Endothelial cell of umbilical vein (primary cell): ENCODE results near the gene DRC7. TPM values are rescaled to one million over a fixed set of nuclear protein-coding genes. Genes with fewer than 3 reads are reported as not detected.

ENCODE experiments used
- BruUV-seq: library from RNA; stranded (reverse); fragments of 400-500 nt; replicated peaks from 2 replicates; lab custom pipeline; 2021; lab: Mats Ljungman, UMichigan
- CTCF ChIA-PET: fragments of 300-600, 350-600 bp; sonication (Branson Sonifier 250); formaldehyde crosslinking; loops from one replicate; lab custom pipeline; 2021; ENCODE audit warnings: antibody characterized with exemption, inconsistent platforms; lab: Charles Lee
- POLR2A ChIA-PET: fragments of 300-600, 350-600 bp; sonication (Branson Sonifier 250); formaldehyde crosslinking; loops from one replicate; lab custom pipeline; 2021; ENCODE audit warnings: antibody characterized with exemption, inconsistent platforms; lab: Charles Lee
- DNase-seq: peaks from one replicate; pipeline ENCODE4 v3.0.0-alpha.2; 2011; ENCODE audit warnings: low read depth, low spot score
- FAIRE-seq: peaks from 2 replicates; lab custom pipeline; 2011; peaks lifted over from hg19 to GRCh38; lab: Jason Lieb, UNC
- H2AFZ ChIP-seq: 2 replicates; pipeline ENCODE4 v1.6.0; 2012; ENCODE audit warnings: low read depth, low read length, control low read depth, inconsistent platforms
- H3K27ac ChIP-seq: 2 replicates; pipeline ENCODE4 v1.5.1; 2011; ENCODE audit warnings: low read depth, mild to moderate bottlenecking, control low read depth, low read length, moderate library complexity; ENCODE audit not compliant: insufficient read depth
- H3K27me3 ChIP-seq, 2 experiments: 2 replicates each; pipeline versions ENCODE4 v1.6.0 to v1.6.1; 2011; ENCODE audit warnings: low read length in 2 of 2, mixed read lengths in 1 of 2; ENCODE audit not compliant: control insufficient read depth in 2 of 2, insufficient read depth in 2 of 2
- H3K36me3 ChIP-seq, 2 experiments: 2 replicates in 1 of 2; 3 replicates in 1 of 2; pipeline ENCODE4 v1.5.1; 2011; ENCODE audit warnings: low read length in 2 of 2, mild to moderate bottlenecking in 1 of 2, moderate library complexity in 1 of 2; ENCODE audit not compliant: control insufficient read depth in 2 of 2, insufficient read depth in 2 of 2; ENCODE audit errors: extremely low read depth in 1 of 2
- H3K4me1 ChIP-seq: 3 replicates; pipeline ENCODE4 v1.5.1; 2011; ENCODE audit warnings: mild to moderate bottlenecking, low read length; ENCODE audit not compliant: control insufficient read depth, insufficient read depth; ENCODE audit errors: extremely low read depth
- H3K4me2 ChIP-seq: 2 replicates; pipeline ENCODE4 v1.6.1; 2011; ENCODE audit warnings: low read length, control low read depth, mixed read lengths; ENCODE audit not compliant: insufficient read depth
- H3K4me3 ChIP-seq, 3 experiments: fragments of 200-600 bp in 1 of 3; sonication (generic), shearing (Covaris generic) in 1 of 3; replicated peaks in 1 of 3; 2 replicates each; pipeline ENCODE4 v1.5.1; 2011 to 2016; ENCODE audit warnings: control low read depth in 3 of 3, low read length in 3 of 3, mild to moderate bottlenecking in 2 of 3, inconsistent platforms in 1 of 3, low read depth in 1 of 3, moderate library complexity in 1 of 3; ENCODE audit not compliant: insufficient read depth in 1 of 3
- H3K79me2 ChIP-seq: 2 replicates; pipeline ENCODE4 v1.6.0; 2012; ENCODE audit warnings: low read length, inconsistent platforms; ENCODE audit not compliant: control insufficient read depth, insufficient read depth
- H3K9ac ChIP-seq: replicated peaks from 2 replicates; pipeline ENCODE3; 2011; ENCODE audit warnings: low read length, control low read depth; ENCODE audit not compliant: insufficient read depth; ENCODE audit errors: extremely low read depth
- H3K9me1 ChIP-seq: replicated peaks from 3 replicates; pipeline ENCODE4 v1.6.0; 2011; ENCODE audit warnings: mild to moderate bottlenecking, low read length; ENCODE audit not compliant: control insufficient read depth, insufficient read depth; ENCODE audit errors: extremely low read depth
- H3K9me3 ChIP-seq: replicated peaks from 2 replicates; pipeline ENCODE4 v1.5.1; 2012; ENCODE audit warnings: low read length, inconsistent platforms; ENCODE audit not compliant: control insufficient read depth, insufficient read depth
- H4K20me1 ChIP-seq: replicated peaks from 2 replicates; pipeline ENCODE3; 2011; ENCODE audit warnings: mild to moderate bottlenecking, low read length; ENCODE audit not compliant: control insufficient read depth, insufficient read depth; ENCODE audit errors: extremely low read depth
- EZH2 ChIP-seq: IDR thresholded peaks from 2 replicates; pipeline ENCODE4 v1.6.1; 2012; ENCODE audit warnings: borderline replicate concordance, low read depth, mild to moderate bottlenecking, moderate library complexity, low read length, inconsistent platforms; ENCODE audit not compliant: severe bottlenecking
- FOS ChIP-seq: IDR thresholded peaks from 2 replicates; pipeline ENCODE4 v1.6.1; 2011; ENCODE audit warnings: mild to moderate bottlenecking, low read length, moderate library complexity, borderline replicate concordance; ENCODE audit not compliant: insufficient read depth
- GATA2 ChIP-seq: IDR thresholded peaks from 2 replicates; pipeline ENCODE4 v1.7.0; 2011; ENCODE audit warnings: low read depth, mild to moderate bottlenecking, moderate library complexity, mixed read lengths, low read length; ENCODE audit not compliant: insufficient read length, insufficient read depth
- JUN ChIP-seq: IDR thresholded peaks from 2 replicates; pipeline ENCODE4 v1.6.1; 2011; ENCODE audit warnings: borderline replicate concordance, low read depth; ENCODE audit not compliant: insufficient read length, insufficient read depth
- MYC ChIP-seq: IDR thresholded peaks from one replicate; pipeline ENCODE4 v1.6.1; 2011; ENCODE audit warnings: mild to moderate bottlenecking, low read depth, low read length
- POLR2A ChIP-seq: IDR thresholded peaks from 2 replicates; pipeline ENCODE4 v1.6.1; 2012; ENCODE audit warnings: low read depth, mild to moderate bottlenecking, control low read depth, low read length
- POLR2AphosphoS5 ChIP-seq: IDR thresholded peaks from 2 replicates; pipeline ENCODE4 v1.6.1; 2012; ENCODE audit warnings: low read depth, mild to moderate bottlenecking, control low read depth, low read length, moderate library complexity; ENCODE audit not compliant: insufficient read depth
- dilution Hi-C: fragments of 300-500 bp; cut with MboI; formaldehyde crosslinking; loops from one replicate; pipeline ENCODE4 v1.15.0; 2019; ENCODE audit warnings: low sequenced_read_pairs; ENCODE audit not compliant: extremely low pct_ligation_motif_present
- intact Hi-C: fragments of 100-400 bp; cut with micrococcal nuclease; formaldehyde crosslinking; loops from one replicate; pipeline ENCODE4 v1.10.0; 2022
- polyA plus RNA-seq, 4 experiments: library from polyadenylated mRNA; depleted of rRNA in 3 of 4; stranded (reverse) in 3 of 4; unstranded in 1 of 4; fragments of >200 nt; gene quantifications; 2 replicates each; pipeline versions ENCODE4 v1.2.1 to v1.2.3, GENCODE V29; 2011 to 2012; ENCODE audit warnings: missing spikeins in 1 of 4
- total RNA-seq: library from RNA; stranded (reverse); gene quantifications from 2 replicates; pipeline ENCODE4 v1.2.3, GENCODE V29; 2021
- TF ChIP-seq, protein P1 (sequence below), 2 donors: IDR thresholded peaks; 1 replicate in 1 of 2; 2 replicates in 1 of 2; pipeline ENCODE4 v1.5.1; 2011; ENCODE audit warnings: low read length in 2 of 2, mild to moderate bottlenecking in 2 of 2, moderate library complexity in 2 of 2, control low read depth in 1 of 2, inconsistent platforms in 1 of 2, low read depth in 1 of 2; ENCODE audit not compliant: insufficient read depth in 1 of 2; ENCODE audit errors: extremely low read depth in 1 of 2
- TF ChIP-seq, protein P2 (sequence below): IDR thresholded peaks from 2 replicates; pipeline ENCODE4 v1.6.1; 2011; ENCODE audit not compliant: insufficient read depth, insufficient read length

The DRC7 gene
- total and polyA plus RNA-seq, 2 donors (not counting 3 experiments of a cell fraction or from before 2014, with no cell fraction given): 0.13 to 0.77 TPM

- Histone ChIP-seq H3K9me1 (no peaks in the 10 kb centered on the region), H3K27ac (no peak overlapping the region), H3K9me3 (no peaks in the 10 kb centered on the region), H3K36me3 (peaks cover 0 to 30% of the 10 kb centered on the region in 2 experiments), H3K9ac (no peak overlapping the region), H3K4me1 (peaks cover 4% of the 10 kb centered on the region), H2AFZ (no peak overlapping the region), H4K20me1 (no peaks in the 10 kb centered on the region), H3K79me2 (no peaks in the 10 kb centered on the region), H3K4me2 (no peak overlapping the region), H3K27me3 (no peaks in the 10 kb centered on the region), H3K4me3 (no peak overlapping the region)
- BruUV-seq: no TSS peak
- no peak for FAIRE-seq
- intact Hi-C loops: no loop called here
- DNase-seq: no peak
- TF ChIP-seq, protein P1, sequence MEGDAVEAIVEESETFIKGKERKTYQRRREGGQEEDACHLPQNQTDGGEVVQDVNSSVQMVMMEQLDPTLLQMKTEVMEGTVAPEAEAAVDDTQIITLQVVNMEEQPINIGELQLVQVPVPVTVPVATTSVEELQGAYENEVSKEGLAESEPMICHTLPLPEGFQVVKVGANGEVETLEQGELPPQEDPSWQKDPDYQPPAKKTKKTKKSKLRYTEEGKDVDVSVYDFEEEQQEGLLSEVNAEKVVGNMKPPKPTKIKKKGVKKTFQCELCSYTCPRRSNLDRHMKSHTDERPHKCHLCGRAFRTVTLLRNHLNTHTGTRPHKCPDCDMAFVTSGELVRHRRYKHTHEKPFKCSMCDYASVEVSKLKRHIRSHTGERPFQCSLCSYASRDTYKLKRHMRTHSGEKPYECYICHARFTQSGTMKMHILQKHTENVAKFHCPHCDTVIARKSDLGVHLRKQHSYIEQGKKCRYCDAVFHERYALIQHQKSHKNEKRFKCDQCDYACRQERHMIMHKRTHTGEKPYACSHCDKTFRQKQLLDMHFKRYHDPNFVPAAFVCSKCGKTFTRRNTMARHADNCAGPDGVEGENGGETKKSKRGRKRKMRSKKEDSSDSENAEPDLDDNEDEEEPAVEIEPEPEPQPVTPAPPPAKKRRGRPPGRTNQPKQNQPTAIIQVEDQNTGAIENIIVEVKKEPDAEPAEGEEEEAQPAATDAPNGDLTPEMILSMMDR (IDR thresholded peaks at IDR 0.05; ENCODE audit: extremely low read depth in 1 of 2, insufficient read depth in 1 of 2, low read depth in 1 of 2, low read length in 2 of 2): no peak
- no peak for TF ChIP-seq FOS
- TF ChIP-seq, protein P2, sequence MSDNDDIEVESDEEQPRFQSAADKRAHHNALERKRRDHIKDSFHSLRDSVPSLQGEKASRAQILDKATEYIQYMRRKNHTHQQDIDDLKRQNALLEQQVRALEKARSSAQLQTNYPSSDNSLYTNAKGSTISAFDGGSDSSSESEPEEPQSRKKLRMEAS: no peak
- no peak for TF ChIP-seq EZH2
- TF ChIP-seq GATA2: no peak
- no peak for TF ChIP-seq JUN
- TF ChIP-seq MYC: no peak
- no peak for TF ChIP-seq POLR2A
- no peak for TF ChIP-seq POLR2AphosphoS5
- dilution Hi-C loops: no loop called here
- ChIA-PET CTCF (interaction anchor here (4.5 kb wide), 1 partner anchor 9 kb away, joined by 13 read pairs; no protein-coding TSS in a partner anchor), POLR2A (no interaction called here)
These were observed 70.6 kb downstream of the DRC7 start for GRCh38 chr16:57765160-57765728.
